ENCODE measurements around the gene CDKN1C. TPM values are rescaled to one million over a fixed set of nuclear protein-coding genes. Genes with fewer than 3 reads are reported as not detected.

CDKN1C gene
- total and polyA plus RNA-seq, 2 of the 8 experiments (the other 6 are each of a cell fraction or from before 2014, with no cell fraction given), result 12.8 to 14.1 TPM

GRCh38 chr11:2835751-2836150, 49.8 kb downstream of the CDKN1C start (continued):
- TF ChIP-seq ZNF274 (IDR thresholded peaks at IDR 0.05; ENCODE audit: borderline replicate concordance, extremely low read depth, low read length) (no peak), NRF1 (IDR thresholded peaks at IDR 0.05; ENCODE audit: low read depth, low read length) (no peak), CHD2 (IDR thresholded peaks at IDR 0.05; ENCODE audit: low read length) (no peak)

Data from H1 (cell line).